GM12878 (cell line): ENCODE data around the gene PROB1. TPM values are rescaled to one million over a fixed set of nuclear protein-coding genes. Genes with fewer than 3 reads are reported as not detected.
A peak's percentile ranks its signal among the peaks of the same experiment; 100 is the strongest.

Source experiments
- ATF7 ChIP-seq: fragments of 450-650 bp; IDR thresholded peaks from 2 replicates; pipeline ENCODE4 v1.6.1; 2016; ENCODE audit warnings: low read depth, mild to moderate bottlenecking
- BACH1 ChIP-seq: fragments of 450-650 bp; IDR thresholded peaks from 2 replicates; pipeline ENCODE4 v1.6.1; 2017; ENCODE audit warnings: mild to moderate bottlenecking, borderline replicate concordance
- CBFB ChIP-seq: IDR thresholded peaks from 2 replicates; pipeline ENCODE4 v1.6.1; 2016; ENCODE audit warnings: antibody characterized with exemption, low read depth
- CBX5 ChIP-seq: sonication (generic); IDR thresholded peaks from 2 replicates; pipeline ENCODE4 v1.6.1; 2016; ENCODE audit warnings: low read depth, moderate library complexity, mild to moderate bottlenecking, inconsistent platforms
- CREB1 ChIP-seq: IDR thresholded peaks from 2 replicates; pipeline ENCODE4 v1.6.1; 2012; ENCODE audit warnings: low read depth, mild to moderate bottlenecking, inconsistent platforms
- EED ChIP-seq: sonication (generic); IDR thresholded peaks from 2 replicates; pipeline ENCODE4 v1.6.1; 2016; ENCODE audit warnings: antibody characterized with exemption, low read depth
- EGR1 ChIP-seq, 2 experiments: IDR thresholded peaks; 1 replicate in 1 of 2; 2 replicates in 1 of 2; pipeline ENCODE4 v1.6.1; 2011 to 2012; ENCODE audit warnings: low read depth in 2 of 2, low read length in 2 of 2, borderline replicate concordance in 1 of 2, mild to moderate bottlenecking in 1 of 2, moderate library complexity in 1 of 2
- EP300 ChIP-seq, 2 experiments: fragments of 150-350 bp in 1 of 2; IDR thresholded peaks; 2 replicates each; pipeline ENCODE4 v1.6.1; 2011 to 2012; ENCODE audit warnings: low read depth in 2 of 2, low read length in 2 of 2, borderline replicate concordance in 1 of 2, improper control_type of control experiment in 1 of 2, inconsistent platforms in 1 of 2; ENCODE audit not compliant: control insufficient read depth in 1 of 2
- HDAC2 ChIP-seq: fragments of 200-600 bp; sonication (generic); IDR thresholded peaks from 2 replicates; pipeline ENCODE4 v1.6.1; 2017
- IRF4 ChIP-seq: IDR thresholded peaks from 2 replicates; pipeline ENCODE4 v1.6.1; 2011; ENCODE audit warnings: low read depth, low read length
- KLF5 ChIP-seq: fragments of 450-650 bp; IDR thresholded peaks from 2 replicates; pipeline ENCODE4 v1.6.1; 2014; ENCODE audit warnings: mild to moderate bottlenecking; ENCODE audit not compliant: partially characterized antibody
- LARP7 ChIP-seq: fragments of 450-650 bp; IDR thresholded peaks from 2 replicates; pipeline ENCODE4 v1.6.1; 2017; ENCODE audit warnings: mild to moderate bottlenecking
- MTA2 ChIP-seq: fragments of 450-650 bp; IDR thresholded peaks from 2 replicates; pipeline ENCODE4 v1.6.1; 2016; ENCODE audit warnings: low read depth, mild to moderate bottlenecking, moderate library complexity
- MYB ChIP-seq: fragments of 150-350 bp; IDR thresholded peaks from 2 replicates; pipeline ENCODE4 v1.6.1; 2014; ENCODE audit warnings: mild to moderate bottlenecking, low read depth, low read length, borderline replicate concordance
- NFYA ChIP-seq: IDR thresholded peaks from 2 replicates; pipeline ENCODE4 v1.6.1; 2011; ENCODE audit warnings: low read depth, mild to moderate bottlenecking, low read length, improper control_type of control experiment, borderline replicate concordance
- PAX5 ChIP-seq: IDR thresholded peaks from 2 replicates; pipeline ENCODE4 v1.6.1; 2011; ENCODE audit warnings: low read depth, low read length, borderline replicate concordance
- POLR2AphosphoS5 ChIP-seq: IDR thresholded peaks from 2 replicates; pipeline ENCODE4 v1.6.1; 2011; ENCODE audit warnings: mild to moderate bottlenecking, low read length, inconsistent platforms
- RCOR1 ChIP-seq: conservative IDR thresholded peaks from 2 replicates; pipeline ENCODE4 v1.6.1; 2012; ENCODE audit warnings: low read depth, low read length, improper control_type of control experiment
- SIX5 ChIP-seq: IDR thresholded peaks from 2 replicates; pipeline ENCODE4 v1.6.1; 2011; ENCODE audit warnings: mild to moderate bottlenecking, low read depth, low read length, moderate library complexity; ENCODE audit not compliant: severe bottlenecking
- STAT3 ChIP-seq: IDR thresholded peaks from 2 replicates; pipeline ENCODE4 v1.6.1; 2011; ENCODE audit warnings: low read depth, low read length, improper control_type of control experiment
- TCF12 ChIP-seq: IDR thresholded peaks from 2 replicates; pipeline ENCODE4 v1.6.1; 2011; ENCODE audit warnings: low read depth, mild to moderate bottlenecking, low read length
- YY1 ChIP-seq: IDR thresholded peaks from 2 replicates; pipeline ENCODE4 v1.6.1; 2011; ENCODE audit warnings: low read depth, mild to moderate bottlenecking, low read length
- ZNF384 ChIP-seq: IDR thresholded peaks from 2 replicates; pipeline ENCODE4 v1.6.1; 2012; ENCODE audit warnings: low read depth, mild to moderate bottlenecking, low read length, improper control_type of control experiment, borderline replicate concordance
- polyA plus RNA-seq, 11 experiments: library from polyadenylated mRNA; depleted of rRNA in 4 of 11; unstranded in 6 of 11; stranded (reverse) in 5 of 11; fragments of >200 nt; fragmentation: Nextera tagmentation in 4 of 11; fragmentation: Illumina TruSeq in 1 of 11; extraction: Ambion mirVana in 4 of 11; extraction: Trizol in 1 of 11; gene quantifications; 1 replicate in 1 of 11; 2 replicates in 10 of 11; pipeline versions ENCODE4 v1.2.1 to v1.2.3, GENCODE V29; 2011 to 2016; ENCODE audit warnings: inconsistent platforms in 2 of 11, missing spikeins in 2 of 11, low read depth in 1 of 11
- total RNA-seq, 4 experiments: library from RNA; depleted of rRNA in 3 of 4; stranded (reverse); fragments of >200 nt in 3 of 4; fragmentation: Illumina TruSeq in 1 of 4; extraction: Trizol in 1 of 4; gene quantifications; 2 replicates each; pipeline versions ENCODE4 v1.2.1 to v1.2.3, GENCODE V29; 2013 to 2021
- TF ChIP-seq, protein P1 (sequence below): IDR thresholded peaks from 2 replicates; pipeline ENCODE4 v1.6.1; 2012; ENCODE audit warnings: mild to moderate bottlenecking, low read depth, low read length
- TF ChIP-seq, protein P2 (sequence below): IDR thresholded peaks from 2 replicates; pipeline ENCODE4 v1.6.1; 2012; ENCODE audit warnings: low read depth, low read length, improper control_type of control experiment
- TF ChIP-seq, protein P3 (sequence below): fragments of 450-650 bp; IDR thresholded peaks from 2 replicates; pipeline ENCODE4 v1.6.1; 2017; ENCODE audit warnings: low read depth, mild to moderate bottlenecking, moderate library complexity

PROB1 gene
- total and polyA plus RNA-seq, 10 of the 15 experiments (the other 5 are each of a cell fraction or from before 2014, with no cell fraction given): 0.14 to 8.1 (median 2.9) TPM

DNA sequence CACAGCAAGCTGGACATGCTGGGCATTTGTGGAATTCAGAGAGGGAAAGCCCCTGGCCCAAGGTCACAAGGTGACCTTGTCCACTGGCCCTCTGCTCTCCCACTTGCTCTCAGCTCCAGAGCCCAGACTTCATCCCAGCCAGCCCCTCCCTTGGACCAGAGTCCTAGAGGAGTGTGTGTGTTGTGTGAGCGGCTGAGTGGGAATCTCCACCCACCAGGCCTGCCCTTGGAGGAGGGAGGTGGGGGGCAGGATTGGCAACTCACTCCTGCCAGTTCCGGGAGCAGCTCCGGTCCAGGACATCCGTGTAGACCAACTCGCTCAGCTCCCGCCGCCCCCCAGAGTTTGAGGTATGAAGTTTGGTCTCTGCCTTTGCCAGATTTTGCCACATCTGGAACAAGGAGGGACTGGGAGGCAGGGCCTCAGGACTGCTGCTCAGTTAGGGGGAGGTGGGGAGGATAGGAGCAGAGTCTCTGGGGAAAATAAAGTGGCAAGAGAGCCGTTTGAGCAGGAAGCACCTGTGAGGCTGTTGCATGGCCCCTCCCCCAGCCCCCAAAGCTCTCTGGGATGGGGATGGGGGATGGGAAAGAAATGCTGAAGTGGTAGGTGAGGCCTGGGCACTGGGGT, 6.6 kb downstream of the PROB1 start (continued):
- TF ChIP-seq, protein P1, sequence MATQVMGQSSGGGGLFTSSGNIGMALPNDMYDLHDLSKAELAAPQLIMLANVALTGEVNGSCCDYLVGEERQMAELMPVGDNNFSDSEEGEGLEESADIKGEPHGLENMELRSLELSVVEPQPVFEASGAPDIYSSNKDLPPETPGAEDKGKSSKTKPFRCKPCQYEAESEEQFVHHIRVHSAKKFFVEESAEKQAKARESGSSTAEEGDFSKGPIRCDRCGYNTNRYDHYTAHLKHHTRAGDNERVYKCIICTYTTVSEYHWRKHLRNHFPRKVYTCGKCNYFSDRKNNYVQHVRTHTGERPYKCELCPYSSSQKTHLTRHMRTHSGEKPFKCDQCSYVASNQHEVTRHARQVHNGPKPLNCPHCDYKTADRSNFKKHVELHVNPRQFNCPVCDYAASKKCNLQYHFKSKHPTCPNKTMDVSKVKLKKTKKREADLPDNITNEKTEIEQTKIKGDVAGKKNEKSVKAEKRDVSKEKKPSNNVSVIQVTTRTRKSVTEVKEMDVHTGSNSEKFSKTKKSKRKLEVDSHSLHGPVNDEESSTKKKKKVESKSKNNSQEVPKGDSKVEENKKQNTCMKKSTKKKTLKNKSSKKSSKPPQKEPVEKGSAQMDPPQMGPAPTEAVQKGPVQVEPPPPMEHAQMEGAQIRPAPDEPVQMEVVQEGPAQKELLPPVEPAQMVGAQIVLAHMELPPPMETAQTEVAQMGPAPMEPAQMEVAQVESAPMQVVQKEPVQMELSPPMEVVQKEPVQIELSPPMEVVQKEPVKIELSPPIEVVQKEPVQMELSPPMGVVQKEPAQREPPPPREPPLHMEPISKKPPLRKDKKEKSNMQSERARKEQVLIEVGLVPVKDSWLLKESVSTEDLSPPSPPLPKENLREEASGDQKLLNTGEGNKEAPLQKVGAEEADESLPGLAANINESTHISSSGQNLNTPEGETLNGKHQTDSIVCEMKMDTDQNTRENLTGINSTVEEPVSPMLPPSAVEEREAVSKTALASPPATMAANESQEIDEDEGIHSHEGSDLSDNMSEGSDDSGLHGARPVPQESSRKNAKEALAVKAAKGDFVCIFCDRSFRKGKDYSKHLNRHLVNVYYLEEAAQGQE: no peak
- no peak for TF ChIP-seq RCOR1
- TF ChIP-seq MTA2: peak; percentile 32; the same call in 1 of the 2 replicates
- peak; percentile 70; the same call in 1 of the 2 replicates for TF ChIP-seq POLR2AphosphoS5
- no peak for TF ChIP-seq ATF7
- TF ChIP-seq TCF12: peak; percentile 98
- 0 out of 2 replicates have a peak, but pooled peaks have one; percentile 29 for TF ChIP-seq BACH1
- TF ChIP-seq LARP7: no peak
- TF ChIP-seq STAT3: no peak
- no peak for TF ChIP-seq EED
- peak; percentile 44; the same call in 1 of the 2 replicates for TF ChIP-seq PAX5
- TF ChIP-seq CBX5: no peak
- TF ChIP-seq CBFB: peak; percentile 22; the same call in 1 of the 2 replicates
- TF ChIP-seq HDAC2: no peak
- TF ChIP-seq MYB: peak; percentile 86
- no peak for TF ChIP-seq IRF4
- TF ChIP-seq CREB1: no peak
- no peak for TF ChIP-seq KLF5
- no peak for TF ChIP-seq NFYA
- TF ChIP-seq, protein P2, sequence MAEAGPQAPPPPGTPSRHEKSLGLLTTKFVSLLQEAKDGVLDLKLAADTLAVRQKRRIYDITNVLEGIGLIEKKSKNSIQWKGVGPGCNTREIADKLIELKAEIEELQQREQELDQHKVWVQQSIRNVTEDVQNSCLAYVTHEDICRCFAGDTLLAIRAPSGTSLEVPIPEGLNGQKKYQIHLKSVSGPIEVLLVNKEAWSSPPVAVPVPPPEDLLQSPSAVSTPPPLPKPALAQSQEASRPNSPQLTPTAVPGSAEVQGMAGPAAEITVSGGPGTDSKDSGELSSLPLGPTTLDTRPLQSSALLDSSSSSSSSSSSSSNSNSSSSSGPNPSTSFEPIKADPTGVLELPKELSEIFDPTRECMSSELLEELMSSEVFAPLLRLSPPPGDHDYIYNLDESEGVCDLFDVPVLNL: no peak
- no peak for TF ChIP-seq SIX5
- TF ChIP-seq YY1: no peak
- no peak for TF ChIP-seq ZNF384
- TF ChIP-seq EP300 (IDR thresholded peaks at IDR 0.05; ENCODE audit: borderline replicate concordance in 1 of 2, control insufficient read depth in 1 of 2, low read depth in 2 of 2, low read length in 2 of 2): peak; percentile 41 to 74; a peak in 2 of 4 replicates
- TF ChIP-seq, protein P3, sequence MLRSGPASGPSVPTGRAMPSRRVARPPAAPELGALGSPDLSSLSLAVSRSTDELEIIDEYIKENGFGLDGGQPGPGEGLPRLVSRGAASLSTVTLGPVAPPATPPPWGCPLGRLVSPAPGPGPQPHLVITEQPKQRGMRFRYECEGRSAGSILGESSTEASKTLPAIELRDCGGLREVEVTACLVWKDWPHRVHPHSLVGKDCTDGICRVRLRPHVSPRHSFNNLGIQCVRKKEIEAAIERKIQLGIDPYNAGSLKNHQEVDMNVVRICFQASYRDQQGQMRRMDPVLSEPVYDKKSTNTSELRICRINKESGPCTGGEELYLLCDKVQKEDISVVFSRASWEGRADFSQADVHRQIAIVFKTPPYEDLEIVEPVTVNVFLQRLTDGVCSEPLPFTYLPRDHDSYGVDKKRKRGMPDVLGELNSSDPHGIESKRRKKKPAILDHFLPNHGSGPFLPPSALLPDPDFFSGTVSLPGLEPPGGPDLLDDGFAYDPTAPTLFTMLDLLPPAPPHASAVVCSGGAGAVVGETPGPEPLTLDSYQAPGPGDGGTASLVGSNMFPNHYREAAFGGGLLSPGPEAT: peak; percentile 56; the same call in 1 of the 2 replicates
- 0 out of 3 replicates have a peak, but pooled peaks of 1 of the 2 experiments have one; percentile 19 for TF ChIP-seq EGR1 (IDR thresholded peaks at IDR 0.05; ENCODE audit: borderline replicate concordance in 1 of 2, low read depth in 2 of 2, low read length in 2 of 2)
